Right forelimb (tissue), 1 donor: ENCODE measurements around the gene TMEM190.

Experiments
- DNase-seq: peaks from one replicate; pipeline ENCODE4 v3.0.0-alpha.2; 2018

TMEM190 gene

DNA sequence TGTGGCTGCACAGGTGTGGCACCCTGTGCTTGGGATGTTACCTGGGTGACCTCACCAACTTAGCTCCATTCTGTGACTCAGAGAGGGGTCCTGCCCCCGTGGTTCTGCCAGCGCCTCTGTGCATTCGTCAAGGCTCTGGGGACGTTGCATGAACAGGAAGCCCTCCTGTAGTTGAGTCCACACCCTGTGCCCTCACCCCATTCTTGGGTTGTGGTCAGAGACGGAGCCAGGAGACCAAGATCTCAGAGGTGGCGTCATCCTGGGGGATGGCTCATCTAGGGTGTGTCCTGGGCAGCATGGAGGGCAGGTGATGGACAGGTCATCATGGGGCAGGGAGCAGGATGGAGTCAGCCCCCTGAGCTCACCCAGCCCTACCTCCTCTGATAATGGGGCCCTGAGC is 24.6 kb upstream of the TMEM190 start:
- no peak for DNase-seq

DNA sequence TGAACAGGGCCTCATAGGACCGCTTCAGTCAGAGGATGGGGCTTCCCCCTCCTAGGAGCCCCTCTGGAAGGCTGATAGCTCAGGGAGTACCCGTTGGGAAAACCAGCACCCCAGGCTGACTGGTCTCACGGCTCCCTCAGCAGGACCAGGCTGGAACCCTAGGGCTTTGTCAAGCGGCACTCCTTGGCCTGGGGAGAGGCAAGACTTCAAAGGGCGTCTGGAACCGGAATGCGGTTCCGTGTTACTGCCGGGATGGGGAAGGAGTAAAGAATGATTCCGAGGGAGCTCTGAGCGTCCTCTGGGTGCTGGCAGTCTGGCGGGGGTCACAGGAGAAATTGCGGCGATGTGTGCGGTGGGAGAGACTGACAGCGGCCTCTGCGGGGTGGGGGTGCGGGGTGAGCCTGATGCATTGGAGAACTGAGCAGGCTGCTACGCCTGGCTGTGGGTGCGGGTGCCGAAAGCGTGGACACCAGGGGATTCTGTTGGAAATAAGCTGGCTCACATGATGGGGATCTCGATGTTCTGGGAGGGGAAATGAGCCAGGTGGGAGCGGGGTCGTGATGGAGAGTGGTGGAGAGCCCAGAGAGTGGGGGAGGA is 24.0 kb upstream of the TMEM190 start:
- DNase-seq = no peak

DNA sequence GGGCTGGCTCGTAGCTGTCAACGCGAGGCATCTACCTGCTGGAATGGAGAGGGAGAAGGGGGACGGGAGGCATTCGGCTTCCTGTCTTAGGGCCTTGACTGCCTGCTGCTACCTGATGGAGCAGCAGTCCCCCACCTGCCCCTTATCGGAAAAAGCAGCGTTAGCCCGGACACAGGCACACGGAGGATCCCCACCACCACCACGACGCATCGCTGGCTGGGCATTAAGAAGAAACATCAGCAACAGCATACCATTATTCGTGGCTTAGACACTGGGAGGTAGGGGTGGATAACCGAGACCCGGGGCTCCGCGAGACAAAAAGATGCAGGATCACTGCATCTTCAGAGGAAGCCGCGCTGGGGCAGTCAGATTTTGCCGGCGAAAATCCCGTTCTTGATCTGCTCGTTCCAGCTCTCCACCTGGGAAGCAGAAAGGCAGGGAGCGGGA is 23.2 kb upstream of the TMEM190 start:
- no peak for DNase-seq

DNA sequence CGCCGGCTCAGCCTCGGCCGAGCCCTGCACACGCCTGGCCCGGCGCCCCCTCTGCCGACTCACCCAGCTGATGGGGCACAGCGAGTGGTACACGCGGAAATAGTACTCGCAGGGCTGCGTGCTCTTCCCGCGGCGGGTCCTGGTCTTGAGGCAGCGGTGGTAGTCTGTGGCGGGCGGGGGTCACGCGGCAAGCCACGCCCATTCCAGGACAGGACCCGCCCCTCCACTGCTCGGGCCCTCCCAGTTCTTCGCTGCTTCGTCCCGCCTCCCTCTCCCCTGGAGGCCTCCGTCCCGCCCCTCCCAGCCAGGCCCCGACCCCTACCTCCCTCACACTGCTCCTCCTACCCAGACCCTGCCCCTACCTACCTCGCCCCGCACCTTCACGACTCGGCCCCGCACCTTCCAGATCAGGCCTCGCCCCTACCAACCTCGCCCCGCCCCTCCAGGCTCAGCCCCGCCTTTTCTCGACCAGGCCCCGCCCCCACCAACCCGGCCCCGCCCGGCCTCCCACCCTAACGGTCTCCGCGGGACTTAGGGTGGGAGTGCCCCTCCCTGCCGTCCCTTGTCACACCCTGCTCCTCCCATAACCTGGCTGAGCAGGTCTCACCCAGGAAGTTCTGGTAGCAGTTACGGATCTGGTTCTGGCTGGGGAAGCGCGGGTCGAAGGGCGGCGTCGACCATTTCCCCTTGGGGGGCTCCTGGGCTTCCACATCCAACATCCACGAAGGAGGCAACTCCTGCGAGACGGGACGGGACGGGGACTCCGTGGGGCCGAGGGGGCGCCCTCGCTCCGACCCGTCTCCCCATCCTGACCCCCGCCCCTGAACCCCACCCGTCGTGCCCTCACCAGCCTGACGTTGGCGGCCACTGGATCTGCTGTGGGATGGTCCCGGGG is 22.6 kb upstream of the TMEM190 start:
- no peak for DNase-seq

DNA sequence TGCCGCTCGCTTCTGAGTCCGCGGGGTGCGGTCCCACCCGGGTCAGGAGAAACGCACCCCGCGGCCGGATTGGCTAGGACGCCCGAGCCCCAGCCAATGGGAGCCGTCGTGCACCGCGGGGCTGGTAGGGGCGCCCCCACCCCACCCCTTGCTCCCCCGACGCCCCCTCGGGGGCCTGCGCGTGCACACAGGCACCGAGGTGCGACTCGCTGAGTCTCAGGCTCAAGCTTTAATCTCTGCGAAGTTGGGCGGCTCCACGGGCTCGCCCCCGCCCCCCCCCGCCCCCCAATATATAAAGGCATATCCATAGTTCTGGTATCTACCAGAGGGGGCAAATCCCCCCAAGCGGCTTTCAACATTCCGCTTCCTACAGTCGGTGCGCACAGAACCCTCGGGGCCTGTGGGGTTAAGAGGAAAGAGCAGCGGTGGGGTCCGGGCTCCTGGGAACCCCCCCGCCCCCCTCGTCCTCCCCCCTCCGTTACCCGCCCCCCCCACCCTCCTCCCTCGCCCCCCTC is 21.9 kb upstream of the TMEM190 start, which contains the start of gene COX6B2:
TSS of gene COX6B2 (minus strand) at position 22 of the 515 bp plus-strand sequence. CDS start 198 bp downstream, outside the sequence.
- DNase-seq = no peak

DNA sequence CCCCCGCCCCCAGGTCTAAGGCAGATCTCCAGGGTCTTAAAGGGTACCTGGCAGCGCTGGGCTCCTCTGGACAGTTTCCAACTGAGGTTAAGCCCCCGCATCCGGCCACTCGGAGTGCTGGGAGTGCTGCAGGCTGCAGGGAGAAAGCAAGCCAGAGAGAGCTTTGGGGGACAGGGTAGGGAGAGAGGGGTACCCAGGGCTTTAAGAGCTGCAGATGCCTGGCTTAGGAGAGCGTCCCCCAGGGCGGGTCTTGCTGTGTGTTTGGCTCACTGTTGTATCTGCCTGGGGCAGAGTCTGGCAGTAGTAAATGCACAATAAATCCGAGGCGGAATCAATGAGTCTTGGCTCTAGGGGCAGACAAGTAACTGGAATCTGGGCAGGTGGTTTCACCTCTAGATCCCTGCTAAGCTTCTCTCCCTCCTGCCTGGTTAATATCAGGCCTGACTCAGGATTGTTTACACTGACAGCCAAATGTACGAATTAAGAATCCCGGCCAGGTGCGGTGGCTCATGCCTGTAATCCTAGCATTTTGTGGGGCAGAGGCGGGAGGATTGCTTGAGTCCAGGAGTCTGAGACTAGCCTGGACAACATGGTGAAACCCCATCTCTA is 21.3 kb upstream of the TMEM190 start:
- no peak for DNase-seq

DNA sequence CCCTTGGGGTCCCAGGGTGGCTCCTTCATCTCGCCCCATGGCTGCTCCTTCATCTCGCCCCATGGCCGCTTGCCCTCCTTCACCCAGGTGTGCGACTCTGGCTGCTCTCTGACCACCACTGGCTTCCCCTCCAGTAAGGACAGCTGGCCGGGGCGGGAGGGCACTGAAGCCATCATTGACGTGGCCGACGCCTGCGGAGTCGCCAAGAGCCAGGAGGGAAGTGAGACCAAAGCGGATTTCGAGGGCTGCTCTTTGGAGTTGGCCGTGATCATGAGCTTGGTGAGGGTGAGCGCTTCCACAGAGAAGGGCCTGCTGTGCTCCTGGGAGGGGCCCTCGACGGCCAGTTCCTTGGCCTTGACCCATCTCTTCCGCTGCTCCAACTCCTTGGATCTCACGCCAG is 18.1 kb upstream of the TMEM190 start:
- DNase-seq = no peak

DNA sequence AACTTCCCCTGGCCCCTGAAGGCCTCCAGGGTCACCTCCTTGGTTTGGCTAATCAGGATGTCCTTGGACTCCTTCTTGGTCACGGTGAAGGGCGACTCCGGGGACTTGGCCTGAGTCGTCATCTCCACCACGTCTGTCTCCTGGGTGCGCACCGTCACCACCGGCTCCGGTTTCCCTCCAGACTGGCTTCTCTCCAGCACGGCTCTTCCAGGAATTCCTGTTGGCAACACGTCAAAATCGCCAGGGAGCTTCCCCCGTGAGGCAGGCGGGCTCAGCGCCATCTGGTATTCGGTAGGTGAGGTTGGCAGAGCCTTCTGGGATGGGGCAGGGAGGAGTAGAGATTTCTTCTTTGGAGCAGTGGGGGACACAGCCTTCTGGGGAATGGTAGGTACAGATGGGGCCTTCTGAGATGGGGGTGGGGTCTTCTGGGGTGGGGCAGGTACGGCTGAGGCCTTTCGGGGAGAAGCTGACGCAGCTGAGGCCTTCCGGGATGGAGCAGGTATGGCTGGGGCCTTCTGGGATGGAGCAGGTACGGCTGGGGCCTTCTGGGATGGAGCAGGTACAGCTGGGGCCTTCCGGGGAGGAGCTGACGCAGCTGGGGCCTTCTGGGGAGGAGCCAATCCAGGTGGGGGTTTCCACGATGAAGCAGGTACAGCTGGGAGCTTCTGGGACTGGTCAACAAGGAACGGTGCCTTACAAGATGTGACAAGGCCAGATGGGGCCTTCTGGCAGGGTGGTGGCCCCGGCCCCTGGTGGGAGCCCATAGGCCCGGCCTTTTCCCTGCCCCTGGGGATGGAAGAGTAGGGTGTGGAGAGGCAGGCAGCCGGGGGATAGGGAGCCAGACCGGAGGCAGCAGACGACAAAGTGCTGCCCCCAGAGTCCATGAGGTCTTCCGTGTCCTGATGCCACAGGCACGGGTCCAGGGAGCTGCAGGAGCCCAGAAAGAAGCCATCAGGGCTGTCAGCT is 17.4 kb upstream of the TMEM190 start:
- no peak for DNase-seq

DNA sequence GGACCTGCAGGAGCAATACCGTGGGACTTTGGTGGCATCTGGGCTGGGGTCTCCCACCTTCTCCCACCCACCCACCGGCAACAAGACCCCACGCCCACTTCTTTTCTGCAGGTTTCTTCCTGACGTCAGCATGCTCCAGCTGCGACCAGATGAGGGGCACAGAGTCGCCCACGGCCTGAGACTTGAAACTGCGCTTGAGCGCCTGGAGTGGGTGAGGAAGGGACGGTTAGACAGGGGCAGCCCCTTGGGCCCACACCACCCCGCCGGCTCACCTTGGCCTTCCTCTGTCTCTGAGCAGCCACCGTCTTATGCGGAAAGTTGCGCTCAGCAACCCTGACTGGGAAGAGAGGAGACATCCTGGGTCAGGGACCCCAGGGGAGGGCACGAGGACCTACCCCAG is 15.7 kb upstream of the TMEM190 start:
- DNase-seq = no peak

DNA sequence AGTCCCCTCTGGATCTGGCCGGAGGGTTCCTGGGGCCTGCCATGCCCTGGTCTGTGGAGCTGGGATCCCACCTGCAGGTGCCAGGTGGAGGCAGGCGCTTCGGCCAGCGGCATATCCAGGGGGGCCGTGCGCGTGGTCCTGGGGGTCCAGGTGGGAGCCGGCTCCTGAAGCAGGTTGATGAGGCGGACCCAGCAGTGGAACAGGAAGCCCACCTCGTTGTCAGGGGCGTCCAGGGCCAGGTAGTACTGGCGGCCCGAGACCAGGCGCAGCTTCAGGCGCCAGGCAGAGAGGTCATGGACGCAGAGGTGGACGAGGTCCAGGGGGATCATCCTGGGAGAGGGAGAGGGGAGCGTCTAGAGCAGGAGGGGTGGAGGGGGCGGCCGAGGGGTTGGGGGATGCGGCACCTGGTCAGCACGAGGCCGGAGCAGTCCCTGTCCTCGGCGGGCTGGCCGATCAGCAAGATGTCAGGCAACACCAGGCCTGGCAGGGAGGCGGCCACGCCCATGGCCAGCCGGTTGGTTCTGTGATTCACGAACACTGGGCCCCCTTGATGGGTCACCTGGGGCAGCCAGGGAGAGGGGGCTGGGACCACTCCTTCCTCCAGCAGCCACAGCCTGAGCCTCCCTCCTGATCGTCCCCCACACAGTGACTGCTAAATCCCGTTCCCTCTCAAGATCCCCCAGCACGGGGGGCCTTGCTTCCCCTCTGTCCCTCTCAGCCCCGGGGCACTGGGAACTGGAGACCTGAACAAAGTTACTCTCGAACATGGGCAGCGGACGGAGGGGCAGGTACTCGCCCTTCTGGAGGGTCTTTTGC is 14.2 kb upstream of the TMEM190 start:
- no peak for DNase-seq

DNA sequence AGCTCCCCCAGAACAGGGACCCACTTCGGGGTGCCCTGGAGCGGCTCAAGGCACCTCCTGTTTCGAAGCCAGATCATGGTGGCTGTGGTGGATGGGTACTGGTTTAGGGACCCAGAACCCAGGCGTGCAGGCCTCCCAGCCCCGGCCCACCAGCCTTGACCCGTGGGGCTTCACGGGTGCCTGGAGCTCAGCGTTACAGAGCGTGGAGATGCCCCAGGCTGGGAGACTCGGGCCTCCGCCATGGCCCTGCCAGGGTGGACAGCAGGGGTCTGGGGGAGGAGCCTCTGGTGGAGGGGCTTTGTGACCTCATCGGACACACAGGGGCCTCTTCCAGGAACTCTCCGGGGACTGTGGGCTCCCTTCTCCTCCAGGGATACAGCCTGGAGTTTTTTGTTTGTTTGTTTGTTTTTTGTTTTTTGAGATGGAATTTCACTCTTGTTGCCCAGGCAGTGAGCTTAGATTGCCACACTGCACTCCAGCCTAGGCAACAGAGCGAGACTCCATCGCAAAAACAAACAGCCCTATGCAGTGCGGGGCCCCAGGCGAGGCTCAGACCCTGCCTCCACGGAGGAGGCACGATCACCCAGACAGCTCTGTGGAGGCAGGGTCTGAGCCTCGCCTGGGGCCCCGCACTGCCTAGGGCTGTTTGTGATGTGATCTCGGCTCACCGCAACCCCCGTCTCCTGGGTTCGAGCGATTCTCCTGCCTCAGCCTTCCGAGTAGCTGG is 13.5 kb upstream of the TMEM190 start, which contains the start of gene GARIN5B:
TSS of gene GARIN5B (minus strand) at position 271 of the 727 bp plus-strand sequence. CDS start at position 77, 194 bp downstream.
- DNase-seq = no peak

DNA sequence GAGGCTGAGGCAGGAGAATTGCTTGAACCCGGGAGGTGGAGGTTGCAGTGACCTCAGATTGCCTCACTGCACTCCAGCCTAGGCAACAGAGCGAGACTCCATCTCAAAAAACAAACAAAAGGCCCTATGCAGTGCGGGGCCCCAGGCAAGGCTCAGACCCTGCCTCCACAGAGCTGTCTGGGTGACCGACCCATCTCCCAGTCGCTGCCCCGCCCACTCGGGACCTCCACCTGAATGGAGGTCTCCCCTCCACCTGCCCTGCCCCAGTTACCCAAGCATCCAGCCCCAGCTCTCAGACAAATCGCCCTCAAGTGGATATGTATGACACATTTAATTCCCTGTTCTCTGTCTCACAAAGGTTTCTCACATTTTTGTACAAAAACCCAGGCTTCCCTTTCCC is 11.4 kb upstream of the TMEM190 start:
- DNase-seq = no peak

DNA sequence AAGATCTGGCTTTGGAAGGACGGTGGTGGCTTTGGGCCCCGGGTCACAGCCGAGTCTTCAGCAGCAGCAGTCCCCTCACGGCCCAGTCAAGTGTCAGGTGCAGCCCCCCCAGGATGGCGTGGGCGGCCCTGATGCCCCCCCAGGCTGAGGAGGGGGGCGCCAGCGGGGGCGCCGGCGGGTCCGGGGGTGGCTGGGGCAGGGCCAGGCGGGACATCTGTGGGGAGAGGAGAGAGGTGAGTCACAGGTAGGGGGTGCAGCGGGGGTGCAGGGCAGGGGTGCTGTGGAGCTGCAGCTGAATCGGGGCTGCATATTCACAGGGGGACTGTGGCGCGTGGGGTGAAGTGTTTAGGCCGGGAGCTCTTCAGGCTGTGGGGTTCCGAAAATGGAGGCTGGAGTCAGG is 10.7 kb upstream of the TMEM190 start:
- DNase-seq = no peak

DNA sequence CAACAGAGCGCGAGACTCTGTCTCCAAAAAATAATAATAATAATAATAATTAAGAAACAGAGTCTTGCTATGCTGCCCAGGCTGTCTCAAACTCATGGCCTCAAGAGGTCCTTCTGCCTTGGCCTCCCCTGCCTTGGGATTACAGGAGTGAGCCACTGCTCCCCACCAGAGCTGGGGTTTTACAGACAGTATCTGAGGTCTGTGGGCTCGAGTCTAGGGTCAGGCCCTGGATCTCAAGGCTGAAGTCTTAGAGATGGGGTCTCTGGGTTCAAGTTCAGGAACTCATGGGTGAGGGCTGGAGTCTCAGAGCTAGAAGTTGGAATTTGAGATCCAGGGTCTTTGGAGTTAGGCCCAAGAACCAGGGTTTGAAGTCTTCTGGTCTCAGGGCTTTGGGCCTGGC is 9.8 kb upstream of the TMEM190 start:
- DNase-seq = no peak

DNA sequence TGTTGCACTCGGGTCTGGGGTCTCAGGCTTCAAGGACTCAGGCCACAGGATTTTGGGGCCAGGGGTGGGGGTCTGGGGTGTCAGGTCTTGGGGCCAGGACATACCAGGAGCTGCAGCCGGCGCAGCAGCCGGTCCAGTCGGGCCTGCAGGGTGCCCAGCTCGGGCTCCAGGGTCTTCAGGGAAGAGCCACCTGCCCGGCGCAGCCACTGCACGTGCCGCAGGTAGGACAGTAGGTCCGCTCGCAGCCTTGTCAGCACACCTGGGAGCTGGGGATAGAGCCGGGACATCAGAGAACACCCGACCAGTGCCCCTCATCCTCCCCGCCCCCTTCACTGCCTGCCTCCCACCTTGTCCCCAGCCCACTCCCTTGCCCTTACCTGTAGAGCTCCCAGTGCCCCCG is 8.5 kb upstream of the TMEM190 start:
- DNase-seq = no peak

DNA sequence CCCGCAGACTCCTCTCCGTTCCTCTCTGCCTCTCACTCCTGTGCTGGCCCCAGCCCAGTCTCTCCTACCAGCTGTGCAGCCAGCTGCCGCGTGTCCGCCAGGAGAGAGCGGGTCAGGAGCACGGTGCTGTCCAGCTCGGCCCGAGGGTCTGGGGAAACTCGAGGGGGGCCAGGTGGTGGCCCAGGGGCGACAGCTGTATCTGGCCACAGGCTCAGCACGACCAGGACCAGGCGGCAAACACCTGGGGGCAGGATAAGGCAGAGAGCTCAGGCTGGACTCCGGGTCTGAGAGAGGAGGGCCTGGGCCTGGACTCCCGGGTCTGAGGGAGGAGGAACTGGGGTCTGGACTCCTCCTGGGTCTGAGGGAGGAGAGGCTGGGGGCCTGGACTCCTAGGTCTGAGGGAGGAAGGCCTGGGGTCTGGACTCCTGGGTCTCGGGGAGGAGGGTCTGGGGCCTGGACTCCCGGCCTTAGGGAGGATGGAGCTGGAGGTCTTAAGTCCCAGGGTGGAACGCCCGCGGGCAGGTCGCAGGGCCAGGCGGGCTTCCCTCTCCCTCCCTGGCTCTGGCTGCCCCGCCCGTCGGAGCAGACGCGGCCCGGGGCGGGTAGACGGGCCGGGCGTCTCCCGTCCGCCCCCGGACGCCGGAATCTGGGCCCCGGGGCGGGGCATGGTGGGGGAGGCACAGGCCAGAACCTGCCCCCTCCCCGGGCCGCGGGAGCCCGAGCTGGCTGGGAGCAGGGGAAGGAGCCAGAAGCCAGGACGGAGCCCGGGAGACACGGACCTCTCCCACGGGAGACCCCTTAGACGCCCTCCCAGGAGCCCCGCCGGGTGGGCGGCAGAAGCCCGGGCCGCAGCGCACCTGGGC is 7.7 kb upstream of the TMEM190 start:
- DNase-seq = no peak

DNA sequence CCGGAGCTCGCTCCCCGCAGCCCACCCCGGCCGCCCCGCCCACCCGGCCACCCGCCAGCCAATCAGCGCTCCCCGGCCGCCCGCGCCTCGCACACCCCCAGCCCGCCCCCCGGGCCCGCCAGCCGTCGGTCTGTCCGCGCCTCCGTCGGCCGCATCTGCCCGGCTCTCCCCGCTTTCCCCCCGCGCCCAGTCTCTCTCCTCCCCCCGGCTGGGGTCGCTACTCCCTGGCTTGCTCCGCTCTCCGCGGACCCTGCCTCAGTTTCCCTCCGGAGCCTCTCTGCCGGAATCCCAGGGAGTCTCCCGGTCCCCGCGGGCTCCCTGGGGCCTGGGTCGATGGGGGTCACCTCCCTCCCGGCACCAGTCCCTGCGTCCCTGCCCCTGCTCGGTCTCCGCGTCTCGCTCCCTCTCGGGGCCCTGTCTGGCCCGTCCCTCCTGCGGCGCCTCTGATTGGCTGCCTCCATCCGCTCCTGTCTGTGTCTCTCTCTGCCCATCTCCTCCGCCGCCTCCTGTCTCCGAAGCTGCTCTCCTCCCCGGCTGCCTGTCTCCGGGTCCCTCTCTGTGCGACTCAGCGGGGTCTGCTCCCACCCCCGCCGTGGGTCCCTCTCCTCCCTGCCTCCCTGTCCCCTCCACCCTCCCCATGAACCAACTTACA is 6.8 kb upstream of the TMEM190 start:
- DNase-seq = no peak

DNA sequence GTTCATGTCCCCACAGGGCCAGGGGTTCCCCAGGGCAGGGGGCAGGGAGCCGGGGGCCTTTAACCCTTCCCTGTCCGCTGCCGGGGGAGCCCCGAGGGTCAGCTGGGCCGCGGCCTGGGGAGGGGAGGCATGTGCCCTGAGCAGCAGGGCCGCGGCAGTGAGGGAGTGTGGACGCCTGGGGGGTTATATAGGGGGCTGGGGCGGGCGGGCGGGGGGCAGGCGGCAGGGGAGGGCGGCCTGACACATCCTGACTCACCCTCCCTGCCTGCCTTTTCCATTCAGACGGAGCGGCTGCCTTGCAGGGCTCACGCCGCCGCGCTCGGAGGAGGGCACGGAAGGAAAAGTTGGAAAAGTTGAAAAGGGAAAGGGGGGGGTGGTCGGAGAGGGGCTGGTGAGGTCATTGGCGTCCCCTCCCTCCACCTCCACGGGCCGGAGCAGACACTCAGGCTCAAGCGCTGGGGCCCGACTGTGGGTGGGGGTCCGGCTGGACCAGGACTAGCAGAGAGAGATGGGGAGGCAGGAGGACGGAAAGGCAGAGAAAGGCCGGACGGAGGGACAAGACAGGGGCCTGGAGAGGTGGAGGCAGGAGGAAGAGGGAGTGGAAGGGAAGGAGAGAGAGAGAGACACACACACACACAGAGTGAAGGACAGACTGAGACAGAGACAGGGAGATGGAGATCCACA is 6.2 kb upstream of the TMEM190 start, which contains the start of gene IL11:
TSS of gene IL11 (minus strand) at position 159 of the 684 bp plus-strand sequence. CDS start at position 6, 153 bp downstream.
- DNase-seq = no peak
